ENCODE data around the gene SLFNL1.

The SLFNL1 gene

DNA sequence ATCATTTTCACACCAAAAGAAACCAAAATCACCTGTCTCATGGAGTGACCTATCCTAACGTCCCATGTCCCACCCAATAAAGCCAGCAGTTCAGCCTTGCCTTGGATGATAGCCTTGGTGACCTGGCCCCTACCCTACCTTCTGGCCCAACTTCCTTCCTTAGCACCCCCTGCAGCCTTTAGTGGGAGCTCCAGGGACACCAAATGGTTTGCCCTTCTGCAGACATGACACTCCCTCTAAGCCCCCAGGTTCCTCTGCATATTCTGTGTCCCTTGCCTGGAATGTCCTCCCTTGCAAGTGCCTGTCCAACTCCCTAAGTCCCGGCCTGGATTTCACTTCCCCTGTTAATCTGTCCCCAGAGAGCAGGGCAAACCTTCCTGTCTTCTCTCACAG lies 2.2 kb downstream of the SLFNL1 start:
- no peak for DNase-seq

DNA sequence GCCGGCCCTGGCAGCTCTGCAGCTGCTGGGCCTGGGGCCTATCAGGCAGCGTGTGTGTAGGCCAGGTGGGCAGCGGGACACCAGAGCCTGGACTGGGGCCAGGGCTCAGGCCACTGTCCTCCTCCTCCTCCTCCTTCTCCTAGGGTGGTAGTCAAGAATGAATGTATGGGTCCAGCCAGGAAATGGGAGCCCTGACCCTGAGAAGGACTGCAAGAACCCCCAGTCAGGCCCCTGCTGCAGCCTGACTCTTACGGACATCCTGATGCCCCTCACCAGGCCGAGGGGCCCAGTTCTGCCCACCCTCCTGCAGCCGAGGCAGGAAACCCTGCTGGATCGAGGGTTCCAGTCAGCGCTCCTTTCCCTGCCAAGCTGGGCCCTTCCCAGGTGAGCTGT lies 3.5 kb downstream of the SLFNL1 start:
- no peak for DNase-seq

DNA sequence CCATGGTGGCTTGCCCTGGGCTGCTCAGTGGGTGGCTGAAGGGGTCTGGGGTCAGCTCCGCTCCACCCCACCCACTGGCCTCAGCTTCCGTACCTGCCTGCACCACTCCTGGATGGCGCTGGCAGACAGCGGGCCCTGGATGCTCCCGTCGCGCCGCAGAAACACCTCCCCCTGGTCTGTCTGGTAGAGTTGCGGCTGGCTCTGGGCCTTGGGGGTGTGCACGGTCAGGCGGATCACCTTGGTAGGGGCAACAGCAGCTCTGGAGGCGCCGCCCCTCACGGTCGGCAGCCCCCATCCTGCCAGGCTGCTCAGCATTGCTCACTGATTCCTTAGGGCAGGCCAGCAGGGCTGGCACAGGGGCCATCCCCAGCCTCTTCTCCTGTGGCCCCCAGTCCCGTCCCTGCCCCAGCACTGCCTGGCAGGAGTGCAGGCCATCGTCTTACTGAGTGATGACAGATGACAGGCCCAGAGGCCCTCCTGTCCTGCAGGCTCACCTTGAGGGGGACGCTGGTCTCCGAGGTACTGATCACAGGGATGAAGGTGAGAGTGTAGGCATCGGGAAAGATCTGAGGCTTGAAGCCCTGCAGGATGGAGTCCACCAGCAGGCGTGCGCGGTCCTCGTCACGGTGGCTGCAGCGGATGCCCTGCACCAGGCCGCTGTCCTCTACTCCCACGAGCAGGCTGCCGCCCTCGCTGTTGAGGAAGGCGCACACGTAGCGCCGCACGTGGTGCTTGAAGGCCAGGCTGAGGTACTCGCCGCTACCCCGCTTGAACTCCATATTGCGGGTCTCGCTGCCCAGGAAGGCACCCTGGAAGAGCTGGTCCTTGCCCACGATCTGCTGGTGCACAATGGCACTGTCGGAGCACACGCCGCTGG lies 4.1 kb downstream of the SLFNL1 start:
- DNase-seq, result no peak

DNA sequence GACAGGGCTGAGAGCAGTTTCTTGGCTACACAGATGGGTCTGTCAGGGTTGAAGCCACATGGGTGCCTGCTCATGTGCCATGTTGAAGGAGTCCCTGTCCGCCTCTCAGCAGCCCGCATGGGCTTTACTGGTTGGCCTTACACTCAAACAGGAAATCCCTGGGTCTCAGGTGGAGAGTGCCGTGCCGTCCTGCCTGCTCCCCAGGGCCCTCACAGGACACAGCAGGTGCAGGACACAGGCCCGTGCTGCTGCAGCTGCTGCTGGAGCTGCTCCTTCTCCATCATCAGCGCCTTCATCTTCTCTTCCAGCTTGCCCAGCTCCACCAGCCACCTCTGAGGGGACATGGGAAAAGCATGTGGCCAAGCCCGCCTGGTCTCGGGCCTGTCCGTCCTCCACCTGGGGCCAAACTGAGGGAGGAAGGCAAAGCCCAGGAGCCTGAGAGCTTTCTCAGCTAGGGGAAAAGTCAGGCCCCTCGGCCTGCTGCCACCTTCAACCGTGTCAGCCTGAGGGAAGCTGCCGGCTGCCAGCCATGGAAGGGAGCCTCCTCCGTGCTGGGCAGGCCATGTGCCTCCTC lies 5.5 kb downstream of the SLFNL1 start:
- DNase-seq, result no peak

- DNase-seq, result no peak
These were observed 6.1 kb downstream of the SLFNL1 start for GRCh38 chr1:41015281-41015896.

- no peak for DNase-seq
These were observed 6.7 kb downstream of the SLFNL1 start for GRCh38 chr1:41014871-41015270.

DNA sequence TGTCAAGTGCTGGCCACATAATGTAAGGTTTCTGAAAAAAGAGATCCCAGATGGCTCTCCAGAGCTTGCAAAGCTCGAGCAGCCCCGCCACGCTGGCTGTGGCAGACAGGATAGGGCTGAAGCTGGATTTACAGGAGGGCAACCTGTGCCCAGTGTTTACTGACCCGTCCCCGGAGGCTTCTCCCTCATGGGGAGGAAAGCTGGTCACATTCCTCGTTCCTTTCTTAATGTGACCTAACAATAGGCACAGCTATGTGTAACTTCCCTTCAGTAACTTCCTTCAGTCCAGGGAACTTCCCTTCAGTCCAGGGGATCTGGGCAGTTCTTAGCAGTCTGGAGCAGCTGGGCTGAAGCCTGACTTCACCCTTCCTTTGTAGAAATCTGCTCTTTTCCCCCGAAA lies 7.7 kb downstream of the SLFNL1 start:
- DNase-seq, result no peak

DNA sequence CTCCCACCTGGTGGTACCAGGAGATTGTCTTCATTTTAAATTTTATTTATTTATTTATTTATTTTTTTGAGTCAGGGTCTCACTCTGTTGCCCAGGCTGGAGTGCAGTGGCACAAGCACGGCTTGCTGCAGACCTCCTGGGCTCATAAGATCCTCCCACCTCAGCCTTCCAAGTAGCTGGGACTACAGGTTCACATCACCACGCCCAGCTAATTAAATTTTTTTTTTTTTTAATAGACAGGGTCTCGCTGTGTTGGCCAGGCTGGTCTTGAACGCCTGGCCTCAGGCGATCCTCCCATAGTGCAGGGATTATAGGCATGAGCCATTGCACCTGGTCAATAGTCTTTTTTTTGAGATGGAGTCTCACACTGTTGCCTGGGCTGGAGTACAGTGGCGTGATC lies 8.5 kb downstream of the SLFNL1 start:
- DNase-seq, result no peak

- no peak for DNase-seq
These were observed 11.2 kb downstream of the SLFNL1 start for GRCh38 chr1:41010345-41010744.

DNA sequence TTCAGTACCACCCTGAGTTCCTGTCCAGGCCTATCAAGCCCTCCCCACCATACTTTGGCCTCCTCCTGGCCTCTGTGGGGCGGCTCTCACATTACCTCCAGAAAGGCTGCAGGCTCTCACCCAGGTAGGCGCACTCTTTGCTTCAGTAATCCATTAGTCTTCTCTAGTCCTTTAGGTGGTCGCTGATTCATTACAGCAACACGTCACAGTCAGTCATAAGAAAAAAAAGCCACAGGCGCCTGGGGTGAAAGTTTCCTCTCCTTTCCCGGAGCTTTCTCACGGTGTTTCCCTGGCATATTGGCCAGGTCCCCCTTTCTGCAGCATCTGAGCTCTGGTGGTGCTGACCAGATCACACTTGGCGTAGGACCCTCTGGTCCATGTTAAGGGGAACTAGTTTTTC lies 12.1 kb downstream of the SLFNL1 start:
- no peak for DNase-seq

DNA sequence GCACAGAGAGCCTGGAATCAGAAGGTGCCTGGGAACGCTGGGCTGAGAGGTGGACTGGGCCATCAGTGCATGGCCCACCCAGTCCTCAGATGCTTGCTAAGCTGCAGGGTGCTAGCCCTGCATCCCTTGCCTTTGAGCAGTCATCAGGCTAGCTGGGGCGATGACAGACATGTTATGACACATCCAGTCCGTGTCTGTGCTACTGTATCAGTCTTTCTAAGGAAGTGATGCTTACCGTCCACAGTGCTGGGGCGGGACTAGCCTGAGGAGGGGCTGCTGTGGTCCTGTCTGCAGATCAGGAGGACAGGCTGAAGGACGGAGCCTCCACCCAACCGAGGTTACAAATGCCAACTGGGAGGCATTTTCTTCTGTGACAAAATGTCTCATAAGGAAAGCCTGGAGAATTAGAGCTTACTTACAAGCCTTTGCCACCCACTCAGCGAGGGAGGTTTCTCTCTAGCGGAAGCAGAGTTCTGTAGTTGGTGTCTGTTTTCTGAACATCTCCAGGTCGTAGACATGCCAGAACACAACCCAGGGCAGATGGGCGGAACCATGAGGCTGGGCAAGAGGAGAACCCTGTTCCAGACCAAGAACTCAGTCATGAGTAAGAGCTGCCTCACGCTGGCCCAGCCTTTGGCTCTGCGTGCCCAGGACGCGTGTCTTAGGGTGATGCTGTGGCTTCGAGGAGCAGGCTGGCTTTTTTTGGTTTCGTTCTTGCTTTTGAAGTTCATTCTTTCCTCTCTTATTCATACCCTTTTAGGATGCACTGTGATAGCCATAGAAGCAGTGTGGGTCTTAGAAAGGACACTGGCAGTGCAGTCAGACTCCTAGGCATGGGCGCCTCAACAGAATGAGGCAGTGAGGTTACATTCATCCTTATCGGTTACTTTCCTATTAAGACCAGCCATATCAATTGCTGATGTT lies 14.3 kb downstream of the SLFNL1 start:
- no peak for DNase-seq

GRCh38 chr1:41005876-41006275 lies 15.6 kb downstream of the SLFNL1 start:
- DNase-seq, result no peak

- peak; percentile 86 for DNase-seq
These were observed 17.8 kb downstream of the SLFNL1 start for GRCh38 chr1:41003640-41004220.

GRCh38 chr1:41003127-41003639 lies 18.3 kb downstream of the SLFNL1 start:
- no peak for DNase-seq

DNA sequence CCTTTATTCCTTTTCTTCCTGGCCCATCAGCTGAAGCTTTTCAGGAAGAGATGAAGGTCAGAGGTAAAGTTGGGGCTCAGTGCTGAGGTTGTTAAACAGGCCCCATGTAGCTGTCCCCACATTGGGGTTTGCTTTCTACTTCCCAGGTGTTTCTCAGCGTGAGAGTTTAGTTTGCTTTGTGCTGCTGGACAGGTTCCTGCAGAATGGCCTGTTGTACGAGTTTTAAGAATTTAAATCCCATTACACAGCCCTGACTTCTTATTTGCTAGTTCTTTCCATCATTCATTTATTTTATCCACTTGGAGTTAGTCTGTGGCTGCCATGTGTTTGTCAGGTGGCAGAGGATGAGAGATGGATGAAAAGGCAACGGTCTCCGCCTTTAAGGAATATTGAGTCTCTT lies 22.9 kb downstream of the SLFNL1 start:
- DNase-seq, result no peak

GRCh38 chr1:40997096-40997495 lies 24.4 kb downstream of the SLFNL1 start:
- DNase-seq, result no peak

DNA sequence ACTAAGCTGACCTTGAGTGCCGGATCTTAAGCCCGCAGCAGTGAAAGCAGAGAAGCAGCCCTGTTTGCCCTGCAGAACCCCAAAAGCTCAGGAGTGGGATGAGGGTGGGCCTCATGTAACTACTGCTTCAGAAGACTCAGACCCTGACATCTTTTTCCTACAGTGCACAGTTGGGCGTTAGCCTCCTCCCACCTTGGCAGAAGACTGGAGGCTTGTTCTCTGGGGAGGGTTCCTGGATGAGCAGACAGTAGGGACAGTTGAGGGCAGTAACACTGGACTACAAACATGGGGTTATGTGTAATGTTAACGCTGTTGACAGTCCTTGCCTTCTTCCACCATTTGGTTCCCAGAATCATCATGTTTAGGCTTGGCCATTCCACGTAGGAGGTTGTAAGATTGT lies 32.5 kb downstream of the SLFNL1 start:
- no peak for DNase-seq

DNA sequence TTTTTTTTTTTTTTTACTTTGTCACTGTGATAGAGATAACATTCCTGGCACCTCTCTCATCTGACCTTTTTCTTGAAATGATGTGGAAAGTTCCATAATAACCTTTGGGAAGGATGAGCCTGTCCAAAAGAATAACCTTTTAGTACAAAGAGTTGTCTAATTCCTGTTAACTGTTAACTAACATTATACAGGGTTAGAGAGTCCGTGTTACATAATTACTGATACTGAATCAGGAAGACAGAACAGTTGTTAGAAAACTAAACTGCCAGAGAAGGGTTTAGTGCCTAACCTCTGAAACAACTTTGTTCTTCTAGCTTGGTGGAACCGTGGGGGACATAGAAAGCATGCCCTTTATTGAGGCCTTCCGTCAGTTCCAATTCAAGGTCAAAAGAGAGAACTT lies 33.2 kb downstream of the SLFNL1 start:
- no peak for DNase-seq

- DNase-seq, result no peak
These were observed 33.9 kb downstream of the SLFNL1 start for GRCh38 chr1:40987439-40988276.

DNA sequence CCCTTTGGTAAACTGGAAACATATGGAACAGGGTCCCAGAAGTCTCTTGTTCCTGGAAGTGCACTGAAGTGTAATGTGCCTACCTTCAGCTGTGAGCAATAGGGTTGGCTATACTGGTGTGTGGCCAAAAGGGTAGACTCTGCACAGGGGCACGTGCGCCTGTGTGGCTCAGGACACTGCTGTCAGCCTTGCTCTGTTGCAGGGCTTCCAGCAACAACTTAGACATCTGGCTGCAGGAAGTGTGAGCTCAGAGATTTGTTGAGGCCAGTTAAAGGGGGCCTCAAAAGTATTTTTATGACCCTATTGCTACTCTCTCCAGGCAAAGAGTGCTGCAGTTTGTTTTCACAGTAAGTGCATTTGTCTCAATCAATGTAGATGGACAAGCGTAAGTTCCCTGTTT lies 34.6 kb downstream of the SLFNL1 start:
- DNase-seq, result no peak

DNA sequence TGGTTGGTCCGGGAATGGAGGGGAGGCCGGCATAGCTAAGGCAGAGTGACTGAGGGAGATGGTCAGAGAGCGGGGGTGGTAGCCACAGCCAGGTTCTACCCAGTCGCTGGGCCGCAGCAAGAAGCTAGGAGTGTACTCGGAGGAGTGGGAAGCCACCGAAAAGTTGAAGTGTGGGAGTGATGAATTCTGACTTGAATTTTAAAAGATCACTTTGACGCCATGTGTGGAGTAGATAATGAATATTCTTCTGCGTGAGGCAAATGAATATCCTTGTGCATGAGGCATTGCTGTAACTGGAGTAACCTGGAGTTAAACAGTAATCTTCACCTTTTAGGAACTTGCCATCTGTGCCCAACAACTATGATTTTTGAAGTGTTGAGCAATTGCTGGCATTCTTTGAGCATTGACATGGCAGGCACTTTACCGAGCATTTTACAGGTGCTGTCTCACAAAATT lies 35.2 kb downstream of the SLFNL1 start:
- DNase-seq, result no peak

GRCh38 chr1:40985875-40986274 lies 35.6 kb downstream of the SLFNL1 start:
- no peak for DNase-seq

Measured in CD4-positive, alpha-beta T cell treated with Interleukin-21 for 1 hour (primary cell).